ENCODE measurements around the gene KLK5. TPM values are rescaled to one million over a fixed set of nuclear protein-coding genes. Genes with fewer than 3 reads are reported as not detected.

KLK5 gene, protein sequence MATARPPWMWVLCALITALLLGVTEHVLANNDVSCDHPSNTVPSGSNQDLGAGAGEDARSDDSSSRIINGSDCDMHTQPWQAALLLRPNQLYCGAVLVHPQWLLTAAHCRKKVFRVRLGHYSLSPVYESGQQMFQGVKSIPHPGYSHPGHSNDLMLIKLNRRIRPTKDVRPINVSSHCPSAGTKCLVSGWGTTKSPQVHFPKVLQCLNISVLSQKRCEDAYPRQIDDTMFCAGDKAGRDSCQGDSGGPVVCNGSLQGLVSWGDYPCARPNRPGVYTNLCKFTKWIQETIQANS
- polyA plus RNA-seq (425 to 882 TPM (median 477 TPM) in 3 replicates), polyA minus RNA-seq (346 to 800 TPM (median 621 TPM) in 3 replicates)
- 136 TPM for polyA plus RNA-seq (2011; ENCODE audit: low read depth)
- 541 and 572 TPM in 2 replicates for polyA plus RNA-seq (2011; cell fraction: cytosol; rRNA removed)
- polyA plus RNA-seq (2011; cell fraction: nucleus; rRNA removed) = 466 and 483 TPM in 2 replicates
- polyA plus RNA-seq (2012; ENCODE audit: low replicate concordance) = 487 and 1,188 TPM in 2 replicates
- 490 TPM for polyA minus RNA-seq (2011; cell fraction: cytosol; rRNA and poly(A)+ RNA removed)
- 243 and 342 TPM in 2 replicates for polyA minus RNA-seq (2011; cell fraction: nucleus; rRNA and poly(A)+ RNA removed)

- peak within 1 kb of the TSS; percentile 94 for H3K4me2 ChIP-seq (ENCODE audit: control insufficient read depth, extremely low read depth, insufficient read depth, low read depth, low read length)
- H3K9ac ChIP-seq (ENCODE audit: control insufficient read depth, extremely low read depth, insufficient read depth, low read length) = peak within 1 kb of the TSS; percentile 78
- dilution Hi-C loops (cut with MboI; ENCODE audit: extremely low pct_ligation_motif_present, low sequenced_read_pairs) = no loop called here
- H3K36me3 ChIP-seq (ENCODE audit: control insufficient read depth in 2 of 2, extremely low read depth in 1 of 2, insufficient read depth in 2 of 2, low read length in 2 of 2) = peaks cover 6 to 9% of the 10 kb centered on the region in 2 experiments
- no peaks in the 10 kb centered on the region for H3K27me3 ChIP-seq (ENCODE audit: control insufficient read depth, extremely low read depth, insufficient read depth, low read length)
- H3K4me1 ChIP-seq (ENCODE audit: control insufficient read depth, extremely low read depth, insufficient read depth, low read length) = peaks cover 19% of the 10 kb centered on the region
- peak within 1 kb of the TSS; percentile 55 for H3K27ac ChIP-seq (ENCODE audit: control insufficient read depth, insufficient read depth, low read length)
- peaks cover 14% of the 10 kb centered on the region for H3K79me2 ChIP-seq (ENCODE audit: control insufficient read depth, insufficient read depth, low read length)
- peak within 1 kb of the TSS; percentile 59 to 72 (median 67) for H3K4me3 ChIP-seq (ENCODE audit: control insufficient read depth in 2 of 3, extremely low read depth in 1 of 3, insufficient read depth in 2 of 3, low read depth in 1 of 3, low read length in 3 of 3)
- no peaks in the 10 kb centered on the region for H3K9me3 ChIP-seq (ENCODE audit: control insufficient read depth, low read depth, low read length)
- no peaks in the 10 kb centered on the region for H3K9me1 ChIP-seq (ENCODE audit: control insufficient read depth, extremely low read depth, insufficient read depth, low read length)
- no peaks in the 10 kb centered on the region for H4K20me1 ChIP-seq (ENCODE audit: control insufficient read depth, extremely low read depth, insufficient read depth, low read length)
- TF ChIP-seq CTCF (optimal IDR thresholded peaks at IDR 0.05 in 1 of 3, IDR thresholded peaks at IDR 0.05 in 1 of 3, conservative IDR thresholded peaks at IDR 0.05 in 1 of 3; ENCODE audit: extremely low read depth in 1 of 3, insufficient read depth in 2 of 3, low read length in 3 of 3) (peak in 2 of 3 experiments; percentile 3 to 7), EZH2 (IDR thresholded peaks at IDR 0.05; ENCODE audit: low read length) (no peak)
- H2AFZ ChIP-seq (ENCODE audit: control insufficient read depth, low read length) = peak within 1 kb of the TSS; percentile 70
- FAIRE-seq (peak; percentile 43), DNase-seq (ENCODE audit: low read depth, low spot score) (no peak)
These were observed at the start of gene KLK5 for GRCh38 chr19:50952910-50953309. Gene KLK5, minus strand, starts transcription at chr19:50953038. Its CDS starts 381 bp downstream, at chr19:50952657.

DNA sequence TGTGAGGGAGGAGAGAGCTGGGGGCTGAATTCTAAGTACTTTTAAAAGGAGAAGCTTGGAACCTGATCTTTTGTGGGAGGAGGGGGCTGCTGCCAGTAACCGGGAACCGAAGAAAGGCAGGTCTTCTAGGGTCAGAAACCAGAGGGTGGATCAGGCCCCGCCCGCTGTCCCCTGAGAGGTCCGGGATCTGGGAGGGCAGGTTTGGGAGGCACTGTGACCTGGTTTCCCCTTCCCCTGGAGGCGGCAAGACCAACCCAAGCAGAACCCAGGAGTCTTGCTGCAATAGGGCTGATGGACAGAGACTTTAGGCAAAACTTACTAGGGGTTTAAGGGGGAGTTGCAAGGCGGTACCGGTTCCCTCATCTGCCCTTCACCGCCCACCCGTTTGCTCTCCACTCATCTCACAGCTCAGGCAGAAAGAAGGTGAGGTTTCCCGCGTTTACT is 49.3 kb upstream of the KLK5 start:
- no peak for TF ChIP-seq CTCF (optimal IDR thresholded peaks at IDR 0.05 in 1 of 3, IDR thresholded peaks at IDR 0.05 in 1 of 3, conservative IDR thresholded peaks at IDR 0.05 in 1 of 3; ENCODE audit: extremely low read depth in 1 of 3, insufficient read depth in 2 of 3, low read length in 3 of 3)
- no peak for TF ChIP-seq EZH2 (IDR thresholded peaks at IDR 0.05; ENCODE audit: low read length)
- dilution Hi-C loops (cut with MboI; ENCODE audit: extremely low pct_ligation_motif_present, low sequenced_read_pairs) = no loop called here
- Histone ChIP-seq H3K27me3 (ENCODE audit: control insufficient read depth, extremely low read depth, insufficient read depth, low read length) (no peaks in the 10 kb centered on the region), H3K27ac (ENCODE audit: control insufficient read depth, insufficient read depth, low read length) (peak overlapping the region; percentile 80), H3K79me2 (ENCODE audit: control insufficient read depth, insufficient read depth, low read length) (peaks cover 14% of the 10 kb centered on the region), H3K9me3 (ENCODE audit: control insufficient read depth, low read depth, low read length) (no peaks in the 10 kb centered on the region), H4K20me1 (ENCODE audit: control insufficient read depth, extremely low read depth, insufficient read depth, low read length) (no peaks in the 10 kb centered on the region), H3K9ac (ENCODE audit: control insufficient read depth, extremely low read depth, insufficient read depth, low read length) (peak overlapping the region; percentile 86), H3K9me1 (ENCODE audit: control insufficient read depth, extremely low read depth, insufficient read depth, low read length) (no peaks in the 10 kb centered on the region), H3K36me3 (ENCODE audit: control insufficient read depth in 2 of 2, extremely low read depth in 1 of 2, insufficient read depth in 2 of 2, low read length in 2 of 2) (peaks cover 0 to 6% of the 10 kb centered on the region in 2 experiments), H3K4me2 (ENCODE audit: control insufficient read depth, extremely low read depth, insufficient read depth, low read depth, low read length) (peak overlapping the region; percentile 83), H2AFZ (ENCODE audit: control insufficient read depth, low read length) (peak overlapping the region; percentile 37), H3K4me3 (ENCODE audit: control insufficient read depth in 2 of 3, extremely low read depth in 1 of 3, insufficient read depth in 2 of 3, low read depth in 1 of 3, low read length in 3 of 3) (peak overlapping the region; percentile 47 to 87 (median 85)), H3K4me1 (ENCODE audit: control insufficient read depth, extremely low read depth, insufficient read depth, low read length) (peaks cover 42% of the 10 kb centered on the region)
- DNase-seq (ENCODE audit: low read depth, low spot score) = no peak
- FAIRE-seq = no peak

Measured in keratinocyte (primary cell).